Caco-2 (cell line): ENCODE measurements around the gene NFIC. TPM values are rescaled to one million over a fixed set of nuclear protein-coding genes. Genes with fewer than 3 reads are reported as not detected.

Experiments
- BruUV-seq: library from RNA; stranded (reverse); fragments of 400-500 nt; replicated peaks from 2 replicates; lab custom pipeline; 2021; lab: Mats Ljungman, UMichigan
- CTCF ChIA-PET: fragments of 300-600 bp; sonication (Branson Sonifier 250); formaldehyde crosslinking; loops from one replicate; lab custom pipeline; 2022; ENCODE audit warnings: antibody characterized with exemption; lab: Charles Lee
- POLR2A ChIA-PET: fragments of 300-600 bp; sonication (Branson Sonifier 250); formaldehyde crosslinking; loops from one replicate; lab custom pipeline; 2022; ENCODE audit warnings: antibody characterized with exemption; lab: Charles Lee
- DNase-seq, 2 experiments: peaks; one replicate each; pipeline versions ENCODE4 v3.0.0 to v3.0.0-alpha.2; 2020 to 2022
- H3K27me3 ChIP-seq: replicated peaks from 2 replicates; pipeline ENCODE4 v1.6.0; 2011; ENCODE audit warnings: low read length; ENCODE audit not compliant: control insufficient read depth, insufficient read depth
- H3K36me3 ChIP-seq: 2 replicates; pipeline ENCODE4 v1.5.1; 2011; ENCODE audit warnings: low read length; ENCODE audit not compliant: control insufficient read depth, insufficient read depth
- H3K4me1 ChIP-seq: fragments of 250-450 bp; sonication (Bioruptor Pico); 2 replicates; pipeline ENCODE4 v1.5.1; 2020; ENCODE audit warnings: mild to moderate bottlenecking
- H3K4me3 ChIP-seq: 2 replicates; pipeline ENCODE4 v1.5.1; 2011; ENCODE audit warnings: low read depth, mild to moderate bottlenecking, control low read depth, low read length
- H3K9me3 ChIP-seq: fragments of 250-450 bp; sonication (Bioruptor Pico); 2 replicates; pipeline ENCODE4 v1.5.1; 2020; ENCODE audit warnings: mild to moderate bottlenecking, moderate library complexity
- H3K27ac Mint-ChIP-seq: one replicate; pipeline ENCODE4 v1.8.0; 2022; ENCODE audit warnings: mixed read lengths; ENCODE audit not compliant: unreplicated experiment
- H3K27me3 Mint-ChIP-seq: one replicate; pipeline ENCODE4 v1.8.0; 2022; ENCODE audit warnings: mixed read lengths; ENCODE audit not compliant: insufficient read depth, unreplicated experiment
- H3K36me3 Mint-ChIP-seq: one replicate; pipeline ENCODE4 v1.8.0; 2022; ENCODE audit warnings: mild to moderate bottlenecking, mixed read lengths; ENCODE audit not compliant: insufficient read depth, unreplicated experiment
- H3K4me1 Mint-ChIP-seq: one replicate; pipeline ENCODE4 v1.8.0; 2022; ENCODE audit warnings: low read depth, mixed read lengths; ENCODE audit not compliant: unreplicated experiment
- H3K4me3 Mint-ChIP-seq: one replicate; pipeline ENCODE4 v1.8.0; 2022; ENCODE audit warnings: mild to moderate bottlenecking, moderate library complexity, mixed read lengths; ENCODE audit not compliant: unreplicated experiment
- H3K9me3 Mint-ChIP-seq: one replicate; pipeline ENCODE4 v1.8.0; 2022; ENCODE audit warnings: mixed read lengths; ENCODE audit not compliant: unreplicated experiment
- CTCF ChIP-seq, 2 experiments: fragments of 200-600 bp in 1 of 2; IDR thresholded peaks; 1 replicate in 1 of 2; 2 replicates in 1 of 2; pipeline versions ENCODE4 v1.5.1 to v1.8.0; 2011 to 2022; ENCODE audit warnings: antibody characterized with exemption in 1 of 2, control low read depth in 1 of 2, inconsistent platforms in 1 of 2, low read depth in 1 of 2, low read length in 1 of 2, mild to moderate bottlenecking in 1 of 2, moderate library complexity in 1 of 2; ENCODE audit not compliant: insufficient read depth in 1 of 2, severe bottlenecking in 1 of 2, unreplicated experiment in 1 of 2
- intact Hi-C: fragments of 100-400 bp; cut with micrococcal nuclease; formaldehyde crosslinking; loops from one replicate; pipeline ENCODE4 v1.10.0; 2022; ENCODE audit not compliant: unreplicated experiment
- total RNA-seq: library from RNA; stranded (reverse); gene quantifications from 2 replicates; pipeline ENCODE4 v1.2.3, GENCODE V29; 2022

Gene NFIC
- total RNA-seq, 1 experiment from 2014 or later: 5.1 TPM

GRCh38 chr19:3475449-3475848 is 109.1 kb downstream of the NFIC start:
- no peak for DNase-seq
- Histone ChIP-seq H3K36me3 (no peaks in the 10 kb centered on the region), H3K4me3 (no peak overlapping the region), H3K9me3 (no peaks in the 10 kb centered on the region), H3K27me3 (no peaks in the 10 kb centered on the region), H3K4me1 (peaks cover 34% of the 10 kb centered on the region)
- no peaks in the 10 kb centered on the region for H3K4me1 Mint-ChIP-seq
- CTCF ChIA-PET: no interaction called here
- intact Hi-C loops: no loop called here
- TF ChIP-seq CTCF (IDR thresholded peaks at IDR 0.05; ENCODE audit: insufficient read depth in 1 of 2, low read depth in 1 of 2, low read length in 1 of 2, severe bottlenecking in 1 of 2, unreplicated experiment in 1 of 2): no peak
- H3K36me3 Mint-ChIP-seq: peaks cover 6% of the 10 kb centered on the region
- POLR2A ChIA-PET: no interaction called here
- no TSS peak for BruUV-seq
- no peak overlapping the region for H3K4me3 Mint-ChIP-seq
- no peak overlapping the region for H3K27ac Mint-ChIP-seq
- no peaks in the 10 kb centered on the region for H3K9me3 Mint-ChIP-seq
- no peaks in the 10 kb centered on the region for H3K27me3 Mint-ChIP-seq

DNA sequence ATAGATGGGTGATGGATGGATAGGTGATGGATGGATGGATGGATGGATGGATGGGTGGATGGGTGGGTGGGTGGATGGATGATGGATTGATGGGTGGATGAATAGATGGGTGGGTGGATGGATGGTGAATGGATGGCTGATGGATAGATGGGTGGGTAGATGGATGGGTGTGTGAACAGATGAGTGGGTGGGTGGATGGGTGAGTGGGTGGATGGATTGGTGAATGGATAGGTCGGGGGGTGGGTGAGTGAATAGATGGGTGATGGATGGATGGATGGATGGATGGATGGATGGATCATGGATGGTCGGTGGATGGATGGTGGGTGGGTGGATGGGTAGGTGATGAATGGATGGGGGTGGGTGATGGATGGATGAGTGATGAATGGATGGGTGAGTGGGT is 110.4 kb downstream of the NFIC start:
- no peaks in the 10 kb centered on the region for H3K36me3 ChIP-seq
- Mint-ChIP-seq H3K27me3 (no peaks in the 10 kb centered on the region), H3K4me1 (peaks cover 2% of the 10 kb centered on the region), H3K27ac (no peak overlapping the region), H3K4me3 (no peak overlapping the region), H3K9me3 (no peaks in the 10 kb centered on the region), H3K36me3 (peaks cover 6% of the 10 kb centered on the region)
- intact Hi-C loops: no loop called here
- DNase-seq: no peak
- H3K9me3 ChIP-seq: no peaks in the 10 kb centered on the region
- peaks cover 48% of the 10 kb centered on the region for H3K4me1 ChIP-seq
- no TSS peak for BruUV-seq
- TF ChIP-seq CTCF (IDR thresholded peaks at IDR 0.05; ENCODE audit: insufficient read depth in 1 of 2, low read depth in 1 of 2, low read length in 1 of 2, severe bottlenecking in 1 of 2, unreplicated experiment in 1 of 2): no peak
- H3K27me3 ChIP-seq: no peaks in the 10 kb centered on the region
- CTCF ChIA-PET: interaction anchor here (1.0 kb wide), 1 partner anchor 8 kb away, joined by 5 read pairs; no protein-coding TSS in a partner anchor
- POLR2A ChIA-PET: no interaction called here
- H3K4me3 ChIP-seq: no peak overlapping the region

DNA sequence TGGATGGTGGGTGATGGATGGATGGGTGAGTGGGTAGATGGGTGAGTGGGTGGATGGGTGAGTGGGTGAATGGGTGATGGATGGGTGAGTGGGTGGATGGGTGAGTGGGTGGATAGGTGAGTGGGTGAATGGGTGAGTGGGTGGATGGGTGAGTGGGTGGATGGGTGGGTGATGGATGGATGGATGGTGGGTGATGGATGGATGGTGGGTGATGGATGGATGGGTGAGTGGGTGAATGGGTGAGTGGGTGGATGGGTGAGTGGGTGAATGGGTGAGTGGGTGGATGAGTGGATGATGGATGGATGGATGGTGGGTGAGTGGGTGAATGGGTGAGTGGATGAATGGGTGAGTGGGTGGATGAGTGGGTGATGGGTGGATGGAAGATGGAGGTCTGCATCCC is 111.1 kb downstream of the NFIC start:
- no peak overlapping the region for H3K4me3 ChIP-seq
- BruUV-seq: no TSS peak
- H3K9me3 ChIP-seq: no peaks in the 10 kb centered on the region
- intact Hi-C loops: no loop called here
- Mint-ChIP-seq H3K36me3 (peaks cover 6% of the 10 kb centered on the region), H3K4me1 (peaks cover 5% of the 10 kb centered on the region), H3K27me3 (no peaks in the 10 kb centered on the region), H3K9me3 (no peaks in the 10 kb centered on the region), H3K4me3 (no peak overlapping the region), H3K27ac (no peak overlapping the region)
- H3K36me3 ChIP-seq: no peaks in the 10 kb centered on the region
- H3K27me3 ChIP-seq: no peaks in the 10 kb centered on the region
- H3K4me1 ChIP-seq: peaks cover 49% of the 10 kb centered on the region
- CTCF ChIA-PET: no interaction called here
- DNase-seq: no peak
- no peak for TF ChIP-seq CTCF (IDR thresholded peaks at IDR 0.05; ENCODE audit: insufficient read depth in 1 of 2, low read depth in 1 of 2, low read length in 1 of 2, severe bottlenecking in 1 of 2, unreplicated experiment in 1 of 2)
- POLR2A ChIA-PET: no interaction called here
